ENCODE data around the gene C1QTNF8.

DNA sequence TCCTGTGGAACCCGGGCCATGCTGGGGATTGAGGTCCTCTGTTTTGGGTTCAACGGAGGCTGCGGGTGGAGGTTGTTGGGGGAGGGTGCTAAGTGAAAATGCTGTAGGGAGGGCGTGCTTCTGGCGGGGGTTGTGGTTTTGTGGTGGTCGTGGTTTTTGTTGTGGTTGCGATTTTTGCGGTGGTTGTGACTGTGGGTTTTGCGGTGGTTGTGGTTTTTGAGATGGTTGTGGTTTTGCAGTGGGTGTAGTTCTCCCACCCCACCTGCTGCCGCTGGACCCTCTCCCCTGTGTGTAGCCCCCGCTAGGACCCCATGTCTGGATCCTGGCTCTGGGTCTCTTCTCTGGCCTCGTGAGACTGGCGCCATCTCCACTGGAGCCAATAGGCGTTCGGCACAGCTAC is 28.4 kb downstream of the C1QTNF8 start:
- TF ChIP-seq, protein P1, sequence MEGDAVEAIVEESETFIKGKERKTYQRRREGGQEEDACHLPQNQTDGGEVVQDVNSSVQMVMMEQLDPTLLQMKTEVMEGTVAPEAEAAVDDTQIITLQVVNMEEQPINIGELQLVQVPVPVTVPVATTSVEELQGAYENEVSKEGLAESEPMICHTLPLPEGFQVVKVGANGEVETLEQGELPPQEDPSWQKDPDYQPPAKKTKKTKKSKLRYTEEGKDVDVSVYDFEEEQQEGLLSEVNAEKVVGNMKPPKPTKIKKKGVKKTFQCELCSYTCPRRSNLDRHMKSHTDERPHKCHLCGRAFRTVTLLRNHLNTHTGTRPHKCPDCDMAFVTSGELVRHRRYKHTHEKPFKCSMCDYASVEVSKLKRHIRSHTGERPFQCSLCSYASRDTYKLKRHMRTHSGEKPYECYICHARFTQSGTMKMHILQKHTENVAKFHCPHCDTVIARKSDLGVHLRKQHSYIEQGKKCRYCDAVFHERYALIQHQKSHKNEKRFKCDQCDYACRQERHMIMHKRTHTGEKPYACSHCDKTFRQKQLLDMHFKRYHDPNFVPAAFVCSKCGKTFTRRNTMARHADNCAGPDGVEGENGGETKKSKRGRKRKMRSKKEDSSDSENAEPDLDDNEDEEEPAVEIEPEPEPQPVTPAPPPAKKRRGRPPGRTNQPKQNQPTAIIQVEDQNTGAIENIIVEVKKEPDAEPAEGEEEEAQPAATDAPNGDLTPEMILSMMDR (conservative IDR thresholded peaks at IDR 0.05) = no peak
- no peak for TF ChIP-seq EZH2 (IDR thresholded peaks at IDR 0.05; ENCODE audit: low read depth)

All from PC-9 (cell line).